HepG2 (cell line): ENCODE measurements around the gene PSMD3. TPM values are rescaled to one million over a fixed set of nuclear protein-coding genes. Genes with fewer than 3 reads are reported as not detected.

Experiments used
- ARID3A ChIP-seq: IDR thresholded peaks from 2 replicates; pipeline ENCODE4 v1.6.1; 2012; ENCODE audit warnings: low read depth, low read length, improper control_type of control experiment
- HIC2 ChIP-seq: sonication (generic); formaldehyde crosslinking; IDR thresholded peaks from 2 replicates; pipeline ENCODE4 v1.9.0; 2022; ENCODE audit warnings: low read depth, missing genetic modification reagents
- HNRNPH1 ChIP-seq: fragments of 200-400 bp; formaldehyde crosslinking; optimal IDR thresholded peaks from 2 replicates; pipeline ENCODE3; 2017; ENCODE audit warnings: mild to moderate bottlenecking, low read depth, low read length
- HOXA3 ChIP-seq: sonication (generic); formaldehyde crosslinking; IDR thresholded peaks from 2 replicates; pipeline ENCODE4 v1.5.0; 2020; ENCODE audit warnings: missing genetic modification reagents
- JUN ChIP-seq: sonication (generic); formaldehyde crosslinking; IDR thresholded peaks from 2 replicates; pipeline ENCODE4 v1.4.0; 2020; ENCODE audit warnings: mild to moderate bottlenecking, missing genetic modification reagents
- PAX8 ChIP-seq: sonication (generic); formaldehyde crosslinking; IDR thresholded peaks from 2 replicates; pipeline ENCODE4 v1.8.0; 2022; ENCODE audit warnings: mild to moderate bottlenecking, missing genetic modification reagents, borderline replicate concordance
- SNAPC2 ChIP-seq: sonication (generic); formaldehyde crosslinking; IDR thresholded peaks from 2 replicates; pipeline ENCODE4 v1.8.1; 2022; ENCODE audit warnings: mild to moderate bottlenecking, missing genetic modification reagents
- ZMYM2 ChIP-seq: sonication (generic); formaldehyde crosslinking; IDR thresholded peaks from 2 replicates; pipeline ENCODE4 v1.8.0; 2022; ENCODE audit warnings: mild to moderate bottlenecking, missing genetic modification reagents
- ZNF18 ChIP-seq: sonication (generic); formaldehyde crosslinking; IDR thresholded peaks from 2 replicates; pipeline ENCODE4 v1.8.0; 2022; ENCODE audit warnings: mild to moderate bottlenecking, missing genetic modification reagents; ENCODE audit not compliant: insufficient replicate concordance
- ZNF607 ChIP-seq: sonication (generic); formaldehyde crosslinking; IDR thresholded peaks from 2 replicates; pipeline ENCODE4 v1.5.1; 2020; ENCODE audit warnings: missing genetic modification reagents, mild to moderate bottlenecking, borderline replicate concordance
- ZNF614 ChIP-seq: IDR thresholded peaks from 2 replicates; pipeline ENCODE4 v1.6.1; 2018; ENCODE audit warnings: missing biosample characterization, missing genetic modification reagents, inconsistent platforms, borderline replicate concordance
- ZNF772 ChIP-seq: sonication (generic); formaldehyde crosslinking; IDR thresholded peaks from 2 replicates; pipeline ENCODE4 v1.5.0; 2020; ENCODE audit warnings: mild to moderate bottlenecking, missing genetic modification reagents
- ZNF891 ChIP-seq: sonication (generic); formaldehyde crosslinking; IDR thresholded peaks from 2 replicates; pipeline ENCODE4 v1.5.0; 2020; ENCODE audit warnings: mild to moderate bottlenecking, missing genetic modification reagents
- ZSCAN30 ChIP-seq: sonication (generic); formaldehyde crosslinking; IDR thresholded peaks from 2 replicates; pipeline ENCODE4 v1.5.0; 2020; ENCODE audit warnings: mild to moderate bottlenecking, missing genetic modification reagents
- ZUFSP ChIP-seq: sonication (generic); formaldehyde crosslinking; IDR thresholded peaks from 2 replicates; pipeline ENCODE4 v1.9.0; 2021; ENCODE audit warnings: missing genetic modification reagents, mild to moderate bottlenecking, borderline replicate concordance
- polyA plus RNA-seq, 8 experiments: library from polyadenylated mRNA; depleted of rRNA in 3 of 8; stranded (reverse) in 7 of 8; unstranded in 1 of 8; fragments of >200 nt; fragmentation: Illumina TruSeq in 4 of 8; extraction: Trizol in 4 of 8; gene quantifications; 2 replicates each; pipeline versions ENCODE4 v1.2.1 to v1.2.3, GENCODE V29; 2011 to 2016; ENCODE audit warnings: low read depth in 4 of 8, missing spikeins in 1 of 8, mixed read lengths in 1 of 8; ENCODE audit not compliant: insufficient read depth in 1 of 8
- total RNA-seq, 5 experiments: library from RNA; depleted of rRNA; stranded (reverse); fragments of >200 nt; fragmentation: Illumina TruSeq; extraction: Trizol; gene quantifications; 2 replicates each; pipeline ENCODE4 v1.2.3, GENCODE V29; 2016; ENCODE audit warnings: low read depth in 1 of 5
- TF ChIP-seq, protein P1 (sequence below): sonication (generic); formaldehyde crosslinking; IDR thresholded peaks from 2 replicates; pipeline ENCODE4 v1.8.0; 2022; ENCODE audit warnings: mild to moderate bottlenecking, missing genetic modification reagents
- TF ChIP-seq, protein P2 (sequence below): sonication (generic); formaldehyde crosslinking; IDR thresholded peaks from 2 replicates; pipeline ENCODE4 v1.4.0; 2020; ENCODE audit warnings: missing genetic modification reagents

PSMD3 gene
- total and polyA plus RNA-seq, 2 of the 13 experiments (the other 11 are each of a cell fraction or from before 2014, with no cell fraction given) = 97.4 to 146 TPM

DNA sequence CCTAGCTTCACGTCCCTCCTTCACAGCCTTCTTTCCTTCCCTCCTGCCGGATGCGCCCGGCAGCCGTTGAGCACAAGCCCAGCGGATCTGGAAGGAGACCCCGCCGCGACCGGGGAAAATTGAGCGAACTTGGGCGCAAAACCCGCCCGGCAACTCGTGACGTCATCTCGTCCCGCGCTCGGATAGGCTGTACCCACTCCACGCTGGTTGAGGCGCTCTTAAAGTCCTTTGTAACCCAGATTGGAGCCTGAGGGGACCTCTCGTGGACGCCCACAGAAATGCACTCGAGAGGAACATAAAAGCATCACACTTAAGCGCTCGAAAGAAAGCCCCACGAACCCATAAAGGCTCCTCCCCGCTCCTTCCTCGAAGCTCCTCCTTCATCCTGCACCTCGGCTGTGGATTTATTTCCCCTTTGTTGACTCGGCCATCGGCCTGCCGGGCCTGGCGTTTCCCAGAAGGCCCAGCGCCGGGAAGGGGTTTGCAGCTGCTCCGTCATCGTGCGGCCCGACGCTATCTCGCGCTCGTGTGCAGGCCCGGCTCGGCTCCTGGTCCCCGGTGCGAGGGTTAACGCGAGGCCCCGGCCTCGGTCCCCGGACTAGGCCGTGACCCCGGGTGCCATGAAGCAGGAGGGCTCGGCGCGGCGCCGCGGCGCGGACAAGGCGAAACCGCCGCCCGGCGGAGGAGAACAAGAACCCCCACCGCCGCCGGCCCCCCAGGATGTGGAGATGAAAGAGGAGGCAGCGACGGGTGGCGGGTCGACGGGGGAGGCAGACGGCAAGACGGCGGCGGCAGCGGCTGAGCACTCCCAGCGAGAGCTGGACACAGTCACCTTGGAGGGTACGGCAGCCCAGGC, at the start of gene PSMD3 (continued):
- TF ChIP-seq ZNF18 (CRISPR knock-in tag) = peak; percentile 52
- TF ChIP-seq, protein P1, sequence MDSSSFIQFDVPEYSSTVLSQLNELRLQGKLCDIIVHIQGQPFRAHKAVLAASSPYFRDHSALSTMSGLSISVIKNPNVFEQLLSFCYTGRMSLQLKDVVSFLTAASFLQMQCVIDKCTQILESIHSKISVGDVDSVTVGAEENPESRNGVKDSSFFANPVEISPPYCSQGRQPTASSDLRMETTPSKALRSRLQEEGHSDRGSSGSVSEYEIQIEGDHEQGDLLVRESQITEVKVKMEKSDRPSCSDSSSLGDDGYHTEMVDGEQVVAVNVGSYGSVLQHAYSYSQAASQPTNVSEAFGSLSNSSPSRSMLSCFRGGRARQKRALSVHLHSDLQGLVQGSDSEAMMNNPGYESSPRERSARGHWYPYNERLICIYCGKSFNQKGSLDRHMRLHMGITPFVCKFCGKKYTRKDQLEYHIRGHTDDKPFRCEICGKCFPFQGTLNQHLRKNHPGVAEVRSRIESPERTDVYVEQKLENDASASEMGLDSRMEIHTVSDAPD = no peak
- peak; percentile 92 for TF ChIP-seq ARID3A
- TF ChIP-seq ZNF607 (CRISPR knock-in tag) = peak; percentile 98
- TF ChIP-seq HNRNPH1 = no peak
- TF ChIP-seq ZMYM2 = peak; percentile 41
- TF ChIP-seq HIC2 = no peak
- TF ChIP-seq PAX8 = no peak
- TF ChIP-seq ZNF891 (CRISPR knock-in tag) = peak; percentile 94
- no peak for TF ChIP-seq ZUFSP (CRISPR knock-in tag)
- TF ChIP-seq ZSCAN30 = peak; percentile 92
- TF ChIP-seq SNAPC2 (CRISPR knock-in tag) = peak; percentile 96
- peak; percentile 95 for TF ChIP-seq ZNF772 (CRISPR knock-in tag)
- peak; percentile 93 for TF ChIP-seq HOXA3 (CRISPR knock-in tag)
- peak; percentile 97 for TF ChIP-seq ZNF614 (CRISPR knock-in tag)
- TF ChIP-seq, protein P2, sequence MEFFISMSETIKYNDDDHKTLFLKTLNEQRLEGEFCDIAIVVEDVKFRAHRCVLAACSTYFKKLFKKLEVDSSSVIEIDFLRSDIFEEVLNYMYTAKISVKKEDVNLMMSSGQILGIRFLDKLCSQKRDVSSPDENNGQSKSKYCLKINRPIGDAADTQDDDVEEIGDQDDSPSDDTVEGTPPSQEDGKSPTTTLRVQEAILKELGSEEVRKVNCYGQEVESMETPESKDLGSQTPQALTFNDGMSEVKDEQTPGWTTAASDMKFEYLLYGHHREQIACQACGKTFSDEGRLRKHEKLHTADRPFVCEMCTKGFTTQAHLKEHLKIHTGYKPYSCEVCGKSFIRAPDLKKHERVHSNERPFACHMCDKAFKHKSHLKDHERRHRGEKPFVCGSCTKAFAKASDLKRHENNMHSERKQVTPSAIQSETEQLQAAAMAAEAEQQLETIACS (CRISPR knock-in tag) = no peak; the same call in none of the 2 replicates
- peak; percentile 66; the same call in 1 of the 2 replicates for TF ChIP-seq JUN (CRISPR knock-in tag)
